Endodermal cell (in vitro differentiated cells): Measurements from ENCODE around the gene VTA1. TPM values are rescaled to one million over a fixed set of nuclear protein-coding genes. Genes with fewer than 3 reads are reported as not detected.

Experiments
- DNase-seq: peaks from one replicate; pipeline ENCODE4 v3.0.0-alpha.2; 2017
- H3K27ac ChIP-seq: 2 replicates; pipeline ENCODE4 v1.5.1; 2013; ENCODE audit warnings: mild to moderate bottlenecking, low read depth, low read length, moderate library complexity
- H3K27me3 ChIP-seq: 2 replicates; pipeline ENCODE4 v1.6.1; 2013; ENCODE audit warnings: mild to moderate bottlenecking, low read length, moderate library complexity; ENCODE audit not compliant: insufficient read depth, control insufficient read depth, poor library complexity, severe bottlenecking
- H3K36me3 ChIP-seq: 2 replicates; pipeline ENCODE4 v1.7.0; 2013; ENCODE audit warnings: mild to moderate bottlenecking, low read length, moderate library complexity; ENCODE audit not compliant: control insufficient read depth, insufficient read depth
- H3K4me1 ChIP-seq: one replicate; pipeline ENCODE4 v1.7.0; 2013; ENCODE audit warnings: low read length; ENCODE audit not compliant: control insufficient read depth, insufficient read depth
- H3K4me3 ChIP-seq: 2 replicates; pipeline ENCODE4 v1.5.1; 2013; ENCODE audit warnings: mild to moderate bottlenecking, low read length, moderate library complexity
- H3K9ac ChIP-seq: 2 replicates; pipeline ENCODE4 v1.6.1; 2013; ENCODE audit warnings: mild to moderate bottlenecking, low read length, moderate library complexity; ENCODE audit not compliant: poor library complexity, severe bottlenecking; ENCODE audit errors: extremely low read depth
- H3K9me3 ChIP-seq: 2 replicates; pipeline ENCODE4 v1.6.1; 2013; ENCODE audit warnings: mild to moderate bottlenecking, low read length, moderate library complexity; ENCODE audit not compliant: control insufficient read depth
- H3K27ac Mint-ChIP-seq: 2 replicates; pipeline ENCODE4 v1.8.0; 2020; ENCODE audit warnings: mixed read lengths
- H3K27me3 Mint-ChIP-seq: 2 replicates; pipeline ENCODE4 v1.8.0; 2021; ENCODE audit warnings: mild to moderate bottlenecking, mixed read lengths; ENCODE audit not compliant: insufficient read depth
- H3K36me3 Mint-ChIP-seq: 2 replicates; pipeline ENCODE4 v1.8.0; 2020; ENCODE audit warnings: low read depth, mixed read lengths
- H3K4me1 Mint-ChIP-seq: 2 replicates; pipeline ENCODE4 v1.8.0; 2020; ENCODE audit warnings: mixed read lengths
- H3K4me3 Mint-ChIP-seq: 2 replicates; pipeline ENCODE4 v1.8.0; 2020; ENCODE audit warnings: mild to moderate bottlenecking, moderate library complexity, mixed read lengths
- H3K9me3 Mint-ChIP-seq: 2 replicates; pipeline ENCODE4 v1.8.0; 2020; ENCODE audit warnings: mild to moderate bottlenecking, mixed read lengths
- WGBS, 2 experiments: methylation state at CpG; one replicate each; pipeline versions ENCODE4 v1.1.5 to v1.1.7; 2013; ENCODE audit warnings: missing lambda C conversion rate in 2 of 2, mixed read lengths in 1 of 2; ENCODE audit not compliant: insufficient coverage in 1 of 2, insufficient read length in 1 of 2; 5-methylcytosine and 5-hydroxymethylcytosine counted together
- total RNA-seq, 2 donors: library from RNA; stranded (reverse); fragmentation: NEBNext Ultra II Directional in 1 of 2; extraction: Animal tissue kit (Norgen Biotek cat#: 25700) in 1 of 2; gene quantifications; 2 replicates in 1 of 2; 3 replicates in 1 of 2; pipeline ENCODE4 v1.2.1, GENCODE V29; 2021
- TF ChIP-seq, protein P1 (sequence below): fragments of 200-600 bp; sonication (generic); conservative IDR thresholded peaks from 2 replicates; pipeline ENCODE4 v1.5.0; 2021; ENCODE audit warnings: antibody characterized with exemption, mild to moderate bottlenecking

Gene VTA1
- total RNA-seq, 2 donors from 2014 or later = 64.4 to 68.8 TPM

DNA sequence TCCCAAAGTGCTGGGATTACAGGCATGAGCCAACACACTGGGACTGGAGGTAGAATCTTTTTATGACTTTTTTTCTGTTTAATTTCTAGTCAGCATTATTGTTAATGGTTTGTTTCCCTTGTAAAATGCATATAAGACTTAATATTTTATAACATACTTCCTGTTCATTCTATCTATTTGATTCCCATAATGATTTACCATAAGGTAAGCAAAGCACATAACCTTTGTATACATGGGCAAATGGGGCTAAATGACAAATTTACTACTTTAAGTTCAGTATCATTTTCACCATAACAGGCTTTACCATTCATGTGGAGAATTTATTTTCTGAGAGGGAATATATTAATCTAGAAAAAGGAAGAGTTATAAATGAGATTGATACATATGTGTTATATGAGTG, 24.3 kb downstream of the VTA1 start:
- no peak overlapping the region for H3K27ac Mint-ChIP-seq
- Histone ChIP-seq H3K36me3 (peaks cover 67% of the 10 kb centered on the region), H3K4me3 (no peak overlapping the region), H3K4me1 (no peaks in the 10 kb centered on the region), H3K27me3 (no peaks in the 10 kb centered on the region), H3K9ac (no peak overlapping the region), H3K27ac (no peak overlapping the region), H3K9me3 (no peaks in the 10 kb centered on the region)
- H3K27me3 Mint-ChIP-seq = no peaks in the 10 kb centered on the region
- H3K4me3 Mint-ChIP-seq = no peak overlapping the region
- H3K9me3 Mint-ChIP-seq = no peaks in the 10 kb centered on the region
- TF ChIP-seq, protein P1, sequence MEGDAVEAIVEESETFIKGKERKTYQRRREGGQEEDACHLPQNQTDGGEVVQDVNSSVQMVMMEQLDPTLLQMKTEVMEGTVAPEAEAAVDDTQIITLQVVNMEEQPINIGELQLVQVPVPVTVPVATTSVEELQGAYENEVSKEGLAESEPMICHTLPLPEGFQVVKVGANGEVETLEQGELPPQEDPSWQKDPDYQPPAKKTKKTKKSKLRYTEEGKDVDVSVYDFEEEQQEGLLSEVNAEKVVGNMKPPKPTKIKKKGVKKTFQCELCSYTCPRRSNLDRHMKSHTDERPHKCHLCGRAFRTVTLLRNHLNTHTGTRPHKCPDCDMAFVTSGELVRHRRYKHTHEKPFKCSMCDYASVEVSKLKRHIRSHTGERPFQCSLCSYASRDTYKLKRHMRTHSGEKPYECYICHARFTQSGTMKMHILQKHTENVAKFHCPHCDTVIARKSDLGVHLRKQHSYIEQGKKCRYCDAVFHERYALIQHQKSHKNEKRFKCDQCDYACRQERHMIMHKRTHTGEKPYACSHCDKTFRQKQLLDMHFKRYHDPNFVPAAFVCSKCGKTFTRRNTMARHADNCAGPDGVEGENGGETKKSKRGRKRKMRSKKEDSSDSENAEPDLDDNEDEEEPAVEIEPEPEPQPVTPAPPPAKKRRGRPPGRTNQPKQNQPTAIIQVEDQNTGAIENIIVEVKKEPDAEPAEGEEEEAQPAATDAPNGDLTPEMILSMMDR = no peak
- no peaks in the 10 kb centered on the region for H3K4me1 Mint-ChIP-seq
- no peak for DNase-seq
- peaks cover 47% of the 10 kb centered on the region for H3K36me3 Mint-ChIP-seq

DNA sequence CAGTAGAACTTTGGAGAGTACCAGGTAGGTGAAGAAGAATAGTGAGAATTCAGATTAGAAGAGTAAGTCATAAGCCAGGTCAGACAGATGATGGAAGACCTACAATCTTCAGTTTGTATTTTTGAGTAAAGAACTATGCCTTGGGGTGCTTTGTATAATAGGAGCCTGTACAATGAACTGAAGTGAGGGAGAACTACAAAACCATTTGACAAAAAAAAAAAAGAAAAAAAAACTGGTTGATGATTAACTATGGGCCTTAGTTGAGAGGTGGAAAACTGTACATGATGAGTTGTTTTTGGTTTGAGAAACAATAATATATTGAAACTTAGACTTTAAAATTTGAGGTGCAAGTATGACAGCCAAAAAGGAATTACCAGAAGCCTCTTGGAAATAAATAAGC, 25.7 kb downstream of the VTA1 start:
- no peak overlapping the region for H3K9ac ChIP-seq
- Mint-ChIP-seq H3K27me3 (no peaks in the 10 kb centered on the region), H3K4me1 (no peaks in the 10 kb centered on the region), H3K27ac (no peak overlapping the region), H3K9me3 (no peaks in the 10 kb centered on the region), H3K4me3 (no peak overlapping the region), H3K36me3 (peaks cover 41% of the 10 kb centered on the region)
- TF ChIP-seq, protein P1 = no peak
- no peak overlapping the region for H3K27ac ChIP-seq
- H3K27me3 ChIP-seq = no peaks in the 10 kb centered on the region
- H3K4me3 ChIP-seq = no peak overlapping the region
- H3K9me3 ChIP-seq = no peaks in the 10 kb centered on the region
- peaks cover 66% of the 10 kb centered on the region for H3K36me3 ChIP-seq
- H3K4me1 ChIP-seq = no peaks in the 10 kb centered on the region
- no peak for DNase-seq

- H3K4me3 Mint-ChIP-seq = no peak overlapping the region
- 97% methylated on average over 3 of the region's 3 CpGs; no CpG with 5 or more reads in 1 of the 2 experiments for WGBS, 2 experiments
- DNase-seq = no peak
- Histone ChIP-seq H3K4me1 (no peaks in the 10 kb centered on the region), H3K9me3 (no peaks in the 10 kb centered on the region), H3K27ac (no peak overlapping the region), H3K36me3 (peaks cover 62% of the 10 kb centered on the region), H3K9ac (no peak overlapping the region), H3K4me3 (no peak overlapping the region), H3K27me3 (no peaks in the 10 kb centered on the region)
- H3K9me3 Mint-ChIP-seq = no peaks in the 10 kb centered on the region
- H3K27ac Mint-ChIP-seq = no peak overlapping the region
- H3K4me1 Mint-ChIP-seq = no peaks in the 10 kb centered on the region
- TF ChIP-seq, protein P1 = no peak
- H3K27me3 Mint-ChIP-seq = no peaks in the 10 kb centered on the region
- H3K36me3 Mint-ChIP-seq = peaks cover 42% of the 10 kb centered on the region
Measured at GRCh38 chr6:142173980-142174379, 26.9 kb downstream of the VTA1 start.
